ENCODE data around the gene ATP6AP2.

- TF ChIP-seq TAF1 (IDR thresholded peaks at IDR 0.05; ENCODE audit: control insufficient read depth, extremely low read depth, insufficient read depth, low read length, severe bottlenecking) (no peak), CTCF (IDR thresholded peaks at IDR 0.05 in 2 of 3, conservative IDR thresholded peaks at IDR 0.05 in 1 of 3; ENCODE audit: insufficient read depth in 2 of 3, low read depth in 1 of 3, low read length in 3 of 3) (no peak), NKRF (IDR thresholded peaks at IDR 0.05; ENCODE audit: borderline replicate concordance) (no peak), ZNF277 (CRISPR knock-in tag; IDR thresholded peaks at IDR 0.05; ENCODE audit: borderline replicate concordance) (no peak), RNF2 (IDR thresholded peaks at IDR 0.05) (no peak), ZMIZ1 (IDR thresholded peaks at IDR 0.05; ENCODE audit: low read depth in 2 of 2, low read length in 2 of 2) (no peak), MLX (CRISPR knock-in tag; conservative IDR thresholded peaks at IDR 0.05) (no peak), ELF4 (CRISPR knock-in tag; IDR thresholded peaks at IDR 0.05) (no peak), USF1 (CRISPR knock-in tag; IDR thresholded peaks at IDR 0.05) (no peak), ZNF57 (CRISPR knock-in tag; IDR thresholded peaks at IDR 0.05) (no peak), TRIM28 (IDR thresholded peaks at IDR 0.05) (no peak), GABPA (tag; conservative IDR thresholded peaks at IDR 0.05; ENCODE audit: low read depth) (no peak), HMGXB4 (CRISPR knock-in tag; IDR thresholded peaks at IDR 0.05) (no peak)
Observed at GRCh38 chrX:40582811-40583210, 2.0 kb downstream of the ATP6AP2 start.
